ENCODE measurements around the gene ETNPPL. TPM values are rescaled to one million over a fixed set of nuclear protein-coding genes. Genes with fewer than 3 reads are reported as not detected.

ETNPPL gene
- total and polyA plus RNA-seq, 8 donors = 0.25 TPM; not detected in 7

DNA sequence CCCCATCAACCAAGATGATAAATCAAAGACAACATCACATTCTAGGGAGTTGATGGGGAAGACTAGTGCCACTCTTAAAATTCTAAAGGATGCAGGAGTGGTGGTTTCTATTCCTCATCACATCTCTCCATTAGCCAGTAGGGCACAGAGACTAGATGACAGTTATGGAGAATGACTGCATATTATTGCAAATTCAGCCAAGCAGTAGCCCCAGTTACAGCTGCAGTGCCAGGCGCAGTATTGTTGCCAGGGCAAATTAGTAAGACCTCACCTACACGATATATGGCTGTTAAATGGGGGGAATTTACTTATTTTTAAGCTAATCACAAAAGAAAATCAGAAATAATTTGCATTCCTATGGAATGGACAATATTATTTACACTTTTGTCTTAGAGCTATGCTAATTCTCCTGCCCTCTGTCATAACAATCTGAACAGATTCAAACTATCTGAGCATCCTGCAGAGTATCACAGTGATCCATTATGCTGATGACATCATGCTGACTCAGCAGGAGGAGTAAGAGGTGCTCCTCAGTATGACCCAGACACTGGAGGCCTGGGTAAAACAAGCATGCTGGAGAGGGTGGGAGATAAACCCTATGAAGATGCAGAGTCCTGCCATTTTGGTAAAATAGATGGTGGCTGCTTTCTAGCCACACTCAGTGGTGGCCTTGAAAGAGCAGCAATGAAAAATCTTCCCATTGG, 24.7 kb downstream of the ETNPPL start:
- Histone ChIP-seq H3K4me1 (no peaks in the 10 kb centered on the region), H3K27me3 (no peaks in the 10 kb centered on the region), H3K36me3 (no peaks in the 10 kb centered on the region), H3K4me3 (no peak overlapping the region), H3K9me3 (no peaks in the 10 kb centered on the region), H3K27ac (no peak overlapping the region)
- intact Hi-C loops (cut with DNase I) = no loop called here
- FAIRE-seq (no peak), DNase-seq (no peak), ATAC-seq (no peak)
- no peak for TF ChIP-seq CTCF (IDR thresholded peaks at IDR 0.05)
- 71 to 84% methylated on average over 2 of the region's 2 CpGs for WGBS, 2 donors

GRCh38 chr4:108731006-108731405, 31.8 kb downstream of the ETNPPL start:
- Histone ChIP-seq H3K27ac (no peak overlapping the region), H3K4me1 (no peaks in the 10 kb centered on the region), H3K36me3 (no peaks in the 10 kb centered on the region), H3K27me3 (no peaks in the 10 kb centered on the region), H3K4me3 (no peak overlapping the region), H3K9me3 (no peaks in the 10 kb centered on the region)
- 64 to 67% methylated on average over 3 of the region's 3 CpGs for WGBS, 2 donors
- TF ChIP-seq CTCF (IDR thresholded peaks at IDR 0.05) = no peak
- DNase-seq (no peak), ATAC-seq (no peak), FAIRE-seq (no peak)
- intact Hi-C loops (cut with DNase I) = no loop called here

- ATAC-seq = no peak
- no peaks in the 10 kb centered on the region for H3K9me3 ChIP-seq
- no peak overlapping the region for H3K4me3 ChIP-seq
- H3K4me1 ChIP-seq = no peaks in the 10 kb centered on the region
- H3K36me3 ChIP-seq = no peaks in the 10 kb centered on the region
- no peak for DNase-seq
- H3K27me3 ChIP-seq = no peaks in the 10 kb centered on the region
- TF ChIP-seq CTCF (IDR thresholded peaks at IDR 0.05) = no peak
- intact Hi-C loops (cut with DNase I) = no loop called here
- no peak for FAIRE-seq
- 49 to 64% methylated on average over 1 of the region's 1 CpG for WGBS, 2 donors
- H3K27ac ChIP-seq = no peak overlapping the region
Observed at GRCh38 chr4:108730579-108730978, 32.3 kb downstream of the ETNPPL start.

- Histone ChIP-seq H3K9me3 (no peaks in the 10 kb centered on the region), H3K27me3 (no peaks in the 10 kb centered on the region), H3K27ac (no peak overlapping the region), H3K4me1 (no peaks in the 10 kb centered on the region), H3K4me3 (no peak overlapping the region), H3K36me3 (no peaks in the 10 kb centered on the region)
- intact Hi-C loops (cut with DNase I) = no loop called here
- ATAC-seq (no peak), DNase-seq (no peak), FAIRE-seq (no peak)
- WGBS, 2 donors = 94 to 100% methylated on average over 1 of the region's 1 CpG
- TF ChIP-seq CTCF (IDR thresholded peaks at IDR 0.05) = no peak
Observed at GRCh38 chr4:108729731-108730130, 33.1 kb downstream of the ETNPPL start.

DNA sequence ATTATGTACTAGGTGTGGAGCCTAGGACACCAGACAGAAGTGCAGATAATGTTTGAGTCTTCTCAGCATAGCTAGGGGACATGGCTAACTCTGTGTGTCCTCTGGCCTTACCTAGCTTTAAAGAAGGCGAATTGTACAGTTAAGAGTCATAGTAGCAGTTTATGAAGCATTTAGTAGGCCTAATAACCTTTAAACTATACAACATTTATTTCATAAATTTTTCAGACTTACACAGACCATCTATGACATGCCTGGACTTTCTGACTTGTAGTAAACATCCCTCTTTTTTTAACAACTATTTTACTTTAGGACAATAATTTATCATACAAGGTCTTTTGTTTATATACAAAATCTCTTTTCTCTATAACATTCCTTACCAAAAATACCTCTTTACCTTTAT, 37.4 kb downstream of the ETNPPL start:
- Histone ChIP-seq H3K36me3 (no peaks in the 10 kb centered on the region), H3K4me3 (no peak overlapping the region), H3K27me3 (no peaks in the 10 kb centered on the region), H3K9me3 (no peaks in the 10 kb centered on the region), H3K4me1 (no peaks in the 10 kb centered on the region), H3K27ac (no peak overlapping the region)
- FAIRE-seq (no peak), DNase-seq (no peak), ATAC-seq (no peak)
- 31 to 41% methylated on average over 1 of the region's 1 CpG for WGBS, 2 donors
- no peak for TF ChIP-seq CTCF (IDR thresholded peaks at IDR 0.05)
- intact Hi-C loops (cut with DNase I) = no loop called here

All from pancreas (tissue), 10 donors.